NCI-H1694 treated with DMSO at 0.1 percent for 48 hours (cell line): ENCODE measurements around the gene NIPA2.
"Not testable (repeated sequence)": the region's sequence is repeated elsewhere in the genome, so short reads cannot be mapped to it uniquely, and the experiment has no call there.

Experiments
- DNase-seq: peaks from one replicate; lab custom pipeline; 2025; lab: John Stamatoyannopoulos, UW

Gene NIPA2

DNA sequence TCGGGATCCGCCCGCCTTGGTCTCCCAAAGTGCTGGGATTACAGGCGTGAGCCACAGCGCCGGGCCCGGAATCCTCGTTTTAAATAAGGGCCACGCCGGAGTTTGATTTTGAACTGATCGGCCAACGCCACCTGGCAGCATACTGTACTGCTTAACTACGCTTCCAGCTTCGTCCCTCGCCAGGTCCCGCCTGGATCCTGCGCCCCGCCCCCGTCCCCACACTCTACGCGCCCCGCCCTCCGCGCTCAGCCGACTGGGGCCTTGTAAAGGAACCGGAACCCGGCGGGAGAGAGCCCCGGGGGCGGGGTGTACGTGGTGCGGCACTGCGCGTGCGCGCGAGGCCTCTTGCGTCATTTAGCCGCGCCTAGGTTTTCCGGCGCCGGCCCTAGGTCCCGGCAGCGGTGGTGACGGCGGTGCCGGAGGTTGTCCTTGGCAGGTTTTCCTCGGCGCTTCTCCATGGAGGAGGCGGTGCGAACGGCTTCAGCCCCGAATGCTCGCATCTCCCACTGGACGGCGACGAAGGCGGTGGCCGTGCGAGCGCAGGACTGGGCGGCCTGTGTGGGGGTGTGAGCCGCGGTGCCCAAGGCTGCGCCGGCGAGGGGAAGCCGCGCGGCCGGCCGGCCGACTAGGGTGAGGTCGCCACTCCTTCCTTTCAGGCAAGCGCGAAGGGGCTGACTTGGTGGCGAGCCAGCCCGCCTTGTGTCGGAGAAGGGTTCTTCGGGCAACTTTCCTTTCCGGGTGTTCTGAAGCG lies at the start of gene NIPA2:
TSS of gene NIPA2 (plus strand) at position 375 of the 751 bp plus-strand sequence. CDS start 13,066 bp downstream, outside the sequence.
- peak; percentile 74 for DNase-seq

DNA sequence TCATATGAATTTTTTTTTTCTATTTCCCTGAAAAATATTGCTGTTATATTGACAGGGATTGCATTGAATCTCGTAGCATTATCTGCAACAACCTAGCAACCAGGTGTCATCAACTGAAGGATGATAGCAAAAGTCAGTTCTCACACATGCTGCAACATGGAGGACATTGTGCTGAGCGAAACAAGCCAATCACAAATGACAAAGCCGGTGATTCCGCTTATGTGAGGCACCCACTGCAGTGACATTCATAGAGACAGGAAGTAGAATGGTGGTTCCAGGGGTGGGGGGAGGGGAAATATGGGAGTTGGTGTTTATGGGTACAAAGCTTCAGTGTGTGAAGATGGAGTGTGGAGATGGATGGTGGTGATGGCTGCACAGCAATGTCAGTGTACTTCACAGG lies 44.4 kb upstream of the NIPA2 start:
- no peak for DNase-seq

DNA sequence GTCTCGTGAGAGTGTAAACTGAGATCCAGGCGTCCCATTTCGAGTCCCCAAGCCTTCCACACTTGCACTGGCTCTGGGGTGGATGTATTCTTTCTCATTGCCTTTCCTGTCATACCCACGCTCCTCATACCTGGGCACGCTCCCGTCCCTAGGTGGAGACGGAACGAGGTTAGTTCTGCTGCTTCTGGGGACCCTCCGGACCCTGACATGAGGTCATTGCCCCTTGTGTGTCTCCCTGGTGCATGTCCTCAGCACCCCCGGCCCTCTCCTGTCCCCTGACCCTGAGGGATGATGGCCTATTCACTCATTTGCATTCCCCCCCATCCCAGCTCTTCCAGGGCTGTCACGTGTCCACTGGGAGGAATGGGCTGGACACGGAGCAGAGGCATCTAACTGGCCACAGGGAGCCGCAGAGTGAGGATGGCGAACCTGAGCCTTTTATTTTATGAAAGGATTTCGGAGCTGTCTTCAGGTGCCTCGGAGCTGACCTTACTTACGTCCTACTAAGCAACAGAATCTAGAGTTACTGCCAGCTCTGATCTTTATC lies 43.8 kb upstream of the NIPA2 start:
- DNase-seq, result no peak

DNA sequence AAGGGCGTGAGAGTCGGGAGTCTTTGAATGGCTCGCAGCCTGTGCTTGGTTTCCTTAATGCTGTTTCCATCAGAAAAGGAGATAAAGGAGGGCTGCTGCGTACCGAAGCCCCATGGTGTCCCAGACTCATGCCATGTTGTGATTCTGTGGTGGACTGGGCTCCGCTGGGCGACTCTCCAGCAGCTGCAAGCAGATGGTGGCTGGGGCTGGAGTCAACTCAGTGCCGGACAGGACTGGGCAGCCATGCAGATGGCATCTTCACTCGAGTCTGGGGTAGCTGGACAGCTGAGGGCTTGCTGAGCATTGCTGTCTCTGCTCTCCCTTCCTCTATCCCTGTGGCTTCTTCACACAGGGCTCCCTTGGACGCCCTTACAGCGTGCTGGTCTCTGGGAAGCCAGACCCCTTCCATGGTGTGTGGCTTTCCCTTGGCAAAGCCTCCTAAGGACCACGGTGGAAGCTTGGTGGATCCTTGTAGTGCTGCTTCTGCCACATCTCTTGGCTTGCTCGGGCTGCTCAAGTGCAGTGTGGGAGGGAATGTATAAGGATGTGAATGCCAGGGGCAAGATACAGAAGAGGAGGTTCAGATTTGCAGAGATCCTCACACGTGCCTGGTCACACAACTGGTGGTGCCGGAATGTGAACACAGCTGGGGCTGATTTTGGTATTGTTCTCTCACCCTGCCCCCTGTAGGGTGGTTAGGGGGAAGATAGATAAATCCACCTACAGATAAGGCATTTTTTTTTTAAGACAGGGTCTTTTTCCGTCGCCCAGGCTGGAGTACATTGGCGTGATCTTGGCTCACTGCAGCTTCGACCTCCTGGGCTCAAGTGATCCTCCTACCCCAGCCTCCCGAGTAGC lies 43.0 kb upstream of the NIPA2 start:
- no peak for DNase-seq

DNA sequence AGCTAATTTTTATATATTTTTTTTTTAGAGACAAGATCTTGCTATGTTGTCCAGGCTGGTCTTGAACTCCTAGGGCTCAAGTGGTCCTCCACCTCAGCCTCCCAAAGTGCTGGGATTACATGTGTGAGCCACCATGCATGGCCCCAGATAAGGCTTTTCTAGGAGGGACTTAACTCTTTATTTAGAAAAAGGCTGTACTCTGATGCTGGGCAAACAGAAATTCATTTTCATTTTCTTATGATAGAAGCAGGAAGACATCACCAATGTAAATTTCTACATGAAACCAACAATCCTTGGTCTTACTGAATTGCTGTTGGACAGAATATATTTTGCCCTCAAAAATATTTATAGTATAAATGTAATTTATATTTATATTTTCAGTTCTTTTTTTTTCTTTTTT lies 42.4 kb upstream of the NIPA2 start:
- DNase-seq, result no peak

DNA sequence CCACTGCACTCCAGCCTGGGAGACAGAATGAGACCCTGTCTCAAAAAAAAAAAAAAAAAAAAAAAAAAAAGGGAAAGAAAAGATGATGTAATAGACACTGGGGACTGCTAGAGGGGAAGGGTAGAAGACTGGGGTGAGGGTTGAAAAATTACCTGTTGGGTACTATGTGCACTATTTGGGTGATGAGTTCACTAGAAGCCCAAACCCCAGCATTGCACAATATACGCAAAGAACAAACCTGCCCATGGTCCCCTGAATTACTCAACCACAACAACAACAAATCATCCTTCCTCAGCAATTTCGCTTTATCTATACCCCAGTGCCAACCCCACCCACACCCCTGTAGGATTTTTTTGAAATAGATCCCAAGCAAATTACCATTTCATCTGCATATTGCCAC lies 38.6 kb upstream of the NIPA2 start:
- DNase-seq, result no peak

DNA sequence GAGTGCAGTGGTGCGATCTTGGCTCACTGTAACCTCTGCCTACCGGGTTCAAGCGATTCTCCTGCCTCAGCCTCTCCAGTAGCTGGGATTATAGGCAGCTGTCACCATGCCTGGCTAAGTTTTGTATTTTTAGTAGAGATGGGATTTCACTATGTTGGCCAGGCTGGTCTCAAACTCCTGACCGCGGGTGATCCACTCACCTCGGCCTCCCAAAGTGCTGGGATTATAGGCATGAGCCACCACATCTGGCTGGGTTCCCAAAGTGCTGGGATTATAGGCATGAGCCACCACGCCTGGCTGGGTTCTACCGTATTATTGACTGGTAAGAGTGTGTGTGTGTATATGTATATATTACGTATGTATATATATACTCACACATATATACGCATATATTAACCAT lies 35.5 kb upstream of the NIPA2 start:
- not testable (repeated sequence) for DNase-seq

DNA sequence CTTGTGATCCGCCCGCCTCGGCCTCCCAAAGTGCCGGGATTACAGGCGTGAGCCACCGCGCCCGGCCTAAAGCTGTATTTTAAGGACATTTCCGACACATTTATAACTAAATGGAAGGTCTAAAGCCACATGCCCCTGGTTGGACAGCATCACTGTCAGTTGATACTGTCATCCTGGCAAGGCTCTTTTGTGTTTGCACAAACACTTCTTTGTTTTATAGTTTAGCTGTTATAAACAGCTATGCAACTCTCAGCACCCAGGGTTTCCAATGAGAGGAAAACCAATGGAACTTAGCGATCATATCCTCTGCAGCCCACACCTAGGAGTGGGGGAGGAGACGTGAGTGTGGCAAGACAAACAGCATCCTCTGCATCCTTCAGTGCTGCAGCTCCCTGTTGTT lies 32.3 kb upstream of the NIPA2 start:
- no peak for DNase-seq

DNA sequence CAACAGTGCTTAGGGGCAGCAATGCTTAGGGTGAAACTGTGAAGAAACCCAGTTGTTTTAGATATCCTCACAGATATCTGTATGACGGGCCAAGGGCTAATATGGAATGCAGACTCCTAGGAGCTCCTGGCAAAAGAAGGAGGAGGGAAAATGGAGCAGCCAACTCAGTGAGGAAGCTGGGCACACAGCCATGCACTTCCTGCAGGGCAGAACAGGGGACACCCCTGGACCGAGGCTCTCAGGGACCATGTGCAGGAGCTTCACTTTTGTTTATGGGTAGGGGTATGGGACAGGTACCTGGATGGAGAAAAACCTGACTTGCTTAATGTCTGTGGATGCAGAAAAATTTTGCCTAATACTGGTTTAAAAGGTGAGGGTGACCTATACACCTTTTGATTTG lies 31.8 kb upstream of the NIPA2 start:
- DNase-seq, result no peak

DNA sequence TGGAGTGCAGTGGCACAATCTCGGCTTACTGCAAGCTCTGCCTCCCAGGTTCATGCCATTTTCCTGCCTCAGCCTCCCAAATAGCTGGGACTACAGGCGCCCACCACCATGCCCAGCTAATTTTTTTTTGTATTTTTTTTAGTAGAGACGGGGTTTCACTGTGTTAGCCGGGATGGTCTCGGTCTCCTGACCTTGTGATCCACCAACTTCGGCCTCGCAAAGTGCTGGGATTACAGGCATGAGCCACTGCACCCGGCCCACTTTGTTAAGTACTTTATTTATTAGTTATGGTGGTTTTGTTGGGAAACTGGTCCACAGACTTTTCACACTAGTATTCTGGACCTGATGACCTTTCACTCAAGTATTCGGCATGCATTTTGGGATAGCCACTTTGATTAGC lies 30.6 kb upstream of the NIPA2 start:
- not testable (repeated sequence) for DNase-seq

DNA sequence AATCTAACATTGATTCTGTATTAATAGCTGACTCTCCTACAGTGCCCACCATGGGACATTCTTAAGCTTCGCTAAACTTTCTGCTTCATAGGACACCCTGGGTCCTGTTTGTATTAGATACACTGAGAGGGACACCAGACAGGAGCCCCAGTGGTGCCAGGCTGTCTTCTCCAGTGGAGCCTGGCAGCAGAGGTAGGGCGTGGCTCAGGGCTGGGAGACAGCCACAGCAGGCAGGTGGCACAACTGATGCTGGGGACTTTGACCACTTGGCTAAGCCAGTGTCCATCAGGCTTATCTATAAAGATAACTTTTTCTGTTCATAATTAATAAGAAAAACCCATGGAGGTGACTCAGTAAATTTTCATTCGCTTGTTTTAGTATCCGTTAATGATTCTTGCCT lies 30.2 kb upstream of the NIPA2 start:
- DNase-seq, result no peak

DNA sequence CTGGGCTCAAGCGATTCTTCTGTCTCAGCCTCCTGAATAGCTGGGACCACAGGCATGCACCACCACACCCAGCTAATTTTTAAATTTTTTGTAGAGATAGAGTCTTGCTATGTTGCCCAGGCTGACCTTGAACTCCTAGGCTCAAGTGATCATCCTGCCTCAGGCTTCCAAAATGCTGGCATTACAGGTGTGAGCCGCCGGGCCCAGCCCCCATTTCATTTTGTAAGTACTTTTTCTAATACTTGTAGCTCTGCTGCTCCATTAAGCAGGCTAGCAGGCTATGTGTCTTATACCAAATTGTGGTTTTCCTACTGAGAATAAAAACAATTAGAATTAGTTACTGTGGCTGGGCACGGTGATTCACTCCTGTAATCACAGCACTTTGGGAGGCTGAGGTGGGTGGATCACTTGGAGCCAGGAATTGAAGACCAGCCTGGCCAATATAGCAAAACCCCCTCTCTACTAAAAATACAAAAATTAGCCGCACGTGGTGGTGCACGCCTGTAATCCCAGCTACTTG lies 29.6 kb upstream of the NIPA2 start:
- DNase-seq, result no peak

DNA sequence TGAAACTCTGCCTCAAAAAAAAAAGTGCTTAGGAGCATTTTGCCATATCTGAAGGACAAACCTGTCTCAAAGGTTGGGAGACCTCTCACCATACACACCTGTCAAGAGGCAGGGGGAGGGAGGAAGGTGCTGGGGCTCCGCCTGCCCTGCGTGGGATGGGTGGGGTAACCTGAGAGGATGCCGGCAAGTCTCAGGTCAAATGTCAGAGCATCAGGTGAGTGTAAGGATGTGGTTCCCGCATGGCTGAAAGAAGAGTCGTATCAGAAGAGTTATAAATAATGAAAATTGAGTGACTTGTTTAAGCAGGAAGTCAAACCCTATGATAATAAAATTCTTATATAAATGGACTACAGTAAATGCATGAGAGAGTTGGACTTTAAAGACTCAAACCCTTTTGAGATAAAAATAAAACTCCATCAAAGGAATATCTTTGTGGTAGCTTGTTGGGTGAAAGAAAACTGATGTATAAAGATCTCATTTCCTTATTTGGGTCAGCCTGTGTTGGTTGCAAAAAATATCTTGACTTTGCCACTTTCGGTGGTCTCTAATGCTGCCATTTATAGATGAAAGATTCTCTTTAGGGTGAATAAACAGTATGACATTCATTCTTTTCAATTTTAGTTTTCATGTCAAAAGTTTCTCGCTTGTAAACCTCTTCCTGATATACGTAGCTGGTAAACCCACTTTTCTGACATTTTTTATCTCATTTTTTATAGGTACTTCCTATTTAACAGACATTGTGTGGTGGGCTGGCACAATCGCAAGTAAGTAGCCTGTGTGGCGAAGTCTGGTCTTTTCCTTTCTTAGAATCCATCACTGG lies 28.2 kb upstream of the NIPA2 start:
- no peak for DNase-seq

DNA sequence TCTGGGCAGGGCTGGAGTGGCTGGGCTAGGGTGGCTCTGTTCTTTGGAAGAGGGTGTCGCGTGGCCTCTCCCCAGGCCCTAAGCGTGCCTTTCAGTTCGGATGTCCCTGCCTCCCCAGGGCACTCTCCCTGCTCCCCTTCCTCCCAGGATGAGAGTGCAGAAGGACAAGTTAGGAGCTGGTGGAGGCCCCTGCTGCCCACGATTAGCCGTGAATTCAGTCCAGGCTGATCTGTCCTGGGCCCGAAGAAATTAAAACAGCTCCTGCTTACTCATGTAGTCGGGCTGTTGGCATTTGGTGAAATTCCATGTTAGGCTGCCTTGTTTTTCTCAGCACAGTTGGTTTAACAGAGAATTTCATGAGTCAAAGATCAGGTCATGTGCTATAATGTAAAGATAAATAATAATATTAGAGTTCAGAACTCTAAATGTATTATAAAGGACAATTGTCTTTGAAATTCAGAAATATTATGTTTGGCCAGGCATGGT lies 27.6 kb upstream of the NIPA2 start:
- DNase-seq, result no peak

DNA sequence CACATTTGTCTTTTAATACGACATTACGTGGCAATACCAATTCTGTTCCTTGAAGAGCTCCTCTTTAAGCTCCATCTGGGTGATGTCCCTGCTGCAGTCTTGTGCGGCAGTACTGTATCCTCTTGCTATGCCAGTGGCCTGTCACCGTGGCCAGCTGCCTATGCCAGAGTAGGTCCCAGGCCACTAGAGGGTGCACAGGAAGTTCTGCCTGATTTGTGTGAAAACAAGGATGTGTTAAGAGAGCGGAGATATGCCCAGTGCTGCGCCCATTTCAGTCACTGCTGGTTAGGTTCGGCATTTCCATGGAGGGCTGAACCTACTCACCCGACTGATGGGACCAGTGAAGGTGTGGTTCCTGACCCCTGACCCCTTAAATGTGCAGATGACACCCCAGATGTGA lies 26.8 kb upstream of the NIPA2 start:
- DNase-seq, result no peak

DNA sequence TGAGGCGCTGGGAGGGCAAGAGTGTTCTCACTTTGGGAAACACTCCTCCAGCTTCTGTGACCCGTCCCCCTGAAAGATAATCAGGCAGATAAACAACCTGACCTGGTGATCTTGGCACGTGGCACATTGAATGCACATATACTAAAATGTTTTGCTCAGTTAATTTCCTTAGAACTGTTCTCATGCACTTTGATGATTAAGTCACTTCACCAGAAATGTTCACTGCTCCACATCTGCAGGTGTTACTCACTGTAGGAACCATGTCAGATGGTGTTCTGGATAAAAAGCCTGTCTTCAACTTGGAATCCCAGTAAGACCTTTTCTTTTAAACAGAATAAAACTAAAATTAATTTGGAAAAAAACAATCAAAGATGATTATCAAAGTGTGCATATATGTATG lies 24.6 kb upstream of the NIPA2 start:
- no peak for DNase-seq

DNA sequence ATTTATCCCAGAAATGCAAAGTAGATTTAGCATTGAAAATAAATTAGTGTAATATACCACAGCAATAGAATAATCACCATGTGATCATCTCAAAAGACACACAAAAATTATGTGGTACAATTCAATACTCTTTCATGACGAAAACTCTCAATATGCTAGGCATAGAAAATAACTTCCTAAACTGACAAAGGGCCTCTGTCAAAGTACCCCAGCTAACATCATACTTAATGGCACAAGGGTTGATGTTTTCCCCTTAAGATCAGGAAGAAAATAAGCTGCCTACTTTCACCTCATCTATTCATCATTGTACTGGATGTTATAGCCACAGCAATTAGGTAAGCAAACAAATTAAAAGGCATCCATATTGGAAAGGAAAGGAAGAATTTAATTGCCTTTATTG lies 22.7 kb upstream of the NIPA2 start:
- no peak for DNase-seq

DNA sequence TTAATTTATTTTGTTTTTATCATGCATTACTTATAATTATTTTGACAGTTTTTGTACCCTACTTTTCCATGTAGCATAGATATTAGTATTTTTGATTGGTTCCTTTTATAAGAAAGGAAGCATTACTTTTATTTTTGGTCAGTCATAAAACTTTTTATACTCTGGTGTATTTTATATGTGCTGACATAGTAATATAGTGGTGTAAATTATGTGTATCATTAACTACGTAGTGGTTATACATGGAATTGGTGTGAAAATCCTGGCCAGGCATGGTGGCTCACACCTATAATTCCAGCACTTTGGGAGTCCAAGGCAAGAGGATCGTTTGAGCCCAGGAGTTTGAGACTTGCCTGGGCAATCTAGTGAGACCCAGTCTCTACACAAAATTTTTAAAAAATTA lies 18.8 kb upstream of the NIPA2 start:
- no peak for DNase-seq

DNA sequence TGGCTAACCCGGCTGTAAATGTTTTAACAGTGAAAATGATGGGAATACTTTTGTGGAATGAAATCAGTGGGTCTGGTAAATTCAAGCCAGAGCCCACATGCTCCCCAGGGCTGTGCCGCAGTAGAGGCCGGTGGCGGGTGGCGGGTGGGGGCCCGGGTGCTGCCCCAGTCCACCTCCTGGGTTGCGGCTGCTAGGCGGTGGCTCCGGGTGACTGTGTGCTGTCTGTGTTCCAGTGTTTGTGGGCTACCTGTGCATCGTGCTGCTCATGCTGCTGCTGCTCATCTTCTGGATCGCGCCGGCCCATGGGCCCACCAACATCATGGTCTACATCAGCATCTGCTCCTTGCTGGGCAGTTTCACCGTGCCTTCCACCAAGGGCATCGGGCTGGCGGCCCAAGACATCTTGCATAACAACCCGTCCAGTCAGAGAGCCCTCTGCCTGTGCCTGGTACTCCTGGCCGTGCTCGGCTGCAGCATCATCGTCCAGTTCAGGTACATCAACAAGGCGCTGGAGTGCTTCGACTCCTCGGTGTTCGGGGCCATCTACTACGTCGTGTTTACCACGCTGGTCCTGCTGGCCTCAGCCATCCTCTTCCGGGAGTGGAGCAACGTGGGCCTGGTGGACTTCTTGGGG lies 14.9 kb upstream of the NIPA2 start:
- no peak for DNase-seq

DNA sequence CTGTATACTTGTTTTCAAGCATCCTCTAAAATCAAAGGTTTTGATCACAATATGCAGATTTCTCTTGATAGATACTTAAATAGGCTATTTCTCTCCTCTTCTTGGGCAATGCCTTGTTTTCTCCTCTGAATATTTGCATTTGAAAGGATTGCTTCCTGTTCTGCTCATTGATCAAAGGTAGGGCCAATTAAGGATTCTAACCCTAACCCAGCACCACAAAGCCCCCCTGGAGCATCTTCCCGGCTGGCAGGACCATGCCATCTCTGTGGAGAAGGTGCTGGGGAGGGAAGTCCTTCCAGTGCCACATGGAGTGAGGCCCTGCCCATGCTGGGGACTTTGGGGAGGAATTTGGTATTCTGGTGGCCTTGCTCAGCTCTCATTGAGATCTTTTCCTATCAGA lies 11.3 kb upstream of the NIPA2 start:
- DNase-seq, result no peak

DNA sequence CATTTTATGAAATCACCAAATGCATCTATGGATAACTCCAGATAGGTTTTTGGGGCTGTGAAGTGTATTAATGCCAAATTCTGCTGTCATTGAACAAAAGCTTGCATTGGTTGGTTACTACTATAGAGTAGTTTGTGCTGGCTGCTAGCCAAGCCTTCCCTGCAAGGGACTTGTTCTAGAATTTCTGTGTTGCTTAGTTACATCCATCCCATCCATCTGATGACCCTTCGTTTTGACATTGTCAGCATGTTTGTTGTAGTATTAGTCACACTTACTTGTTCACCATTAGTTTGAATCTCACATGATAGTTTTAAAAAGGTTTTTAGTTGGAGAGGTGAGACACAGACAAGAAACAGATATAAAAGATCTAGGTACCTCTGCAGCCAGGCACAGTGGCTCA lies 7.0 kb upstream of the NIPA2 start:
- no peak for DNase-seq
